Embryonic facial prominence (tissue), 1 donor: ENCODE results near the gene TTLL6.
A peak's percentile ranks its signal among the peaks of the same experiment; 100 is the strongest.

Experiments
- DNase-seq: peaks from one replicate; pipeline ENCODE4 v3.0.0-alpha.2; 2016; ENCODE audit errors: extremely low spot score

TTLL6 gene

GRCh38 chr17:48738424-48738802 is 78.6 kb downstream of the TTLL6 start:
- DNase-seq = no peak

DNA sequence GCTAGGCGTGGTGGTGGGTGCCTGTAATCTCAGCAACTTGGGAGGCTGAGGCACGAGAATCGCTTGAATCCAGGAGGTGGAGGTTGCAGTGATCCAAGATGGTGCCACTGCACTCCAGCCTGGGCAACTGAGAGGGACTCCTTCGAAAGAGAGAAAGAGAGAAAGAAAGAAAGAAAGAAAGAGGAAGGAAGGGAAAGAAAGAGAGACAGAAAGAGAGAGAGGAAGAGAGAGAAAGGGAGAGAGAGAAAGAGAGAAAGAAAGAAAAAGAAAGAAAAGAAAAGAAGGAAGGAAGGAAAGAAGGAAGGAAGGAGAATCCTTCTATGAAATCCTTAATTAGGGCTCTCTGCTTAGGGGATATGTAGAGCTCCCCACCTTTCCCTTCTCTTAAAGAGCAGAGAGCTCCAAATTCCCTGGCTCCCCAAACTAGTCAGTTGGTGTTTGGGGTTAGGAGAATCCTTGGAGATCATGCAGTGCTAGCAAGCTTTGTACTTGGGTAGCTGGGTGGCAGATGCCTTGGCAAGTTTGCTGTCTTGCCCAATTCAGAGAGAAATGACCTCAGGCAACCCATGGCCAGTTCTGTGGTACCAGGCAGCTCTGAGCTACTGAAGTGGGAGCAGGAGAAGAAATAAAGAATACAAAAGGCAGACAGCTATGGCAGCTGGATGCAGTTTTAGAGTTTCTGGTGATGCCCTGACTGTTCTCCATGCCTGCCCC is 79.5 kb downstream of the TTLL6 start:
- no peak for DNase-seq

DNA sequence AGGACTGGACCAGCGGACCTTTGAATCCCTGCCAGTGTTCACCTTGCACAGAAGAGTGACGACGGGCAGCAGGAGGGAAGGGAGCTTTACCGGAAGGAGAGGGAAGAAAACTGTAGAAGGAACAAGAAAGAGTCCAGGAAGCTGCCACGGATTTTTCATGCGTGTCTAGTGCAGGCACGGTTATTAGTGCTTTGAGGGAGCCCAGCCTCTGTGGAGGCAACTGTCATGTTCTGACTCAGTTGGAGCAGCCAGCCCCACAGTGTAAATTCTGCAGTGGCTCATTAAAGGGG is 82.0 kb downstream of the TTLL6 start:
- no peak for DNase-seq

DNA sequence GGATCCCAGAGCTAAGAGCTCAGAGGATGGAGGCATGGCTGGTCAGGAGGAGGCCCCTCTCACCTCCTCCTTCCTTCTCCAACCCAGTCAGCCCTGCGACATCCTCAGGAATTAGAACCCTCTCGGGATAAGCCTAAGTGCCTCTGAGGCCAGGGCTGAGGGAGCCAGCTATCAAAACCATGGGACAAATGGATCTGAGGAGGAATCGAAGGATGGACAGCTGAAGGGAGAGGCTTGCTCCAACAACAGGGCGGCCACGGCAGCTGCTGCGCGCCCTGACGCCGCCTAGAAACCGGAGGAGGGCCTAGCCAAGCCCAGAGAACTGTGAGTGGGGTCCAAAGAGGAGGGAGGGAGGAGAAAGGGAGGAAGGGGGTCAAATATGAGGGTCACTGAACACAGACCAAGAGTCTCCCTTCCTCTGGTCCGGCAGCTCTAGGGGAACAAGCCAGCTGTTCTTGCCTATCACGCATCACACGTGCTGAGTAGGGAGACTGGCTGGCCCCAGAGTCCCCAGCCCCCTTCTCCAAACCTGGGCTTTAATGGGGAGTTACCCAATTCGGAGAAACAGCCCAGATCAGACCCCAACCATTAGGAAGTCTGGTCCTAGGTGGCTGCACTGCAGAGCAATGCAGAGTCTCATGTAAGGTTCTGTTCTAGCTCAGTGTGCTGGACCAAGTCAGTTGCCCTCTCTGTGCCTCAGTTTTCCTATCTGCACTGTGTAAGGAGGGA is 82.5 kb downstream of the TTLL6 start:
- DNase-seq = no peak

- no peak for DNase-seq
Observed at GRCh38 chr17:48733632-48734328, 83.2 kb downstream of the TTLL6 start.

DNA sequence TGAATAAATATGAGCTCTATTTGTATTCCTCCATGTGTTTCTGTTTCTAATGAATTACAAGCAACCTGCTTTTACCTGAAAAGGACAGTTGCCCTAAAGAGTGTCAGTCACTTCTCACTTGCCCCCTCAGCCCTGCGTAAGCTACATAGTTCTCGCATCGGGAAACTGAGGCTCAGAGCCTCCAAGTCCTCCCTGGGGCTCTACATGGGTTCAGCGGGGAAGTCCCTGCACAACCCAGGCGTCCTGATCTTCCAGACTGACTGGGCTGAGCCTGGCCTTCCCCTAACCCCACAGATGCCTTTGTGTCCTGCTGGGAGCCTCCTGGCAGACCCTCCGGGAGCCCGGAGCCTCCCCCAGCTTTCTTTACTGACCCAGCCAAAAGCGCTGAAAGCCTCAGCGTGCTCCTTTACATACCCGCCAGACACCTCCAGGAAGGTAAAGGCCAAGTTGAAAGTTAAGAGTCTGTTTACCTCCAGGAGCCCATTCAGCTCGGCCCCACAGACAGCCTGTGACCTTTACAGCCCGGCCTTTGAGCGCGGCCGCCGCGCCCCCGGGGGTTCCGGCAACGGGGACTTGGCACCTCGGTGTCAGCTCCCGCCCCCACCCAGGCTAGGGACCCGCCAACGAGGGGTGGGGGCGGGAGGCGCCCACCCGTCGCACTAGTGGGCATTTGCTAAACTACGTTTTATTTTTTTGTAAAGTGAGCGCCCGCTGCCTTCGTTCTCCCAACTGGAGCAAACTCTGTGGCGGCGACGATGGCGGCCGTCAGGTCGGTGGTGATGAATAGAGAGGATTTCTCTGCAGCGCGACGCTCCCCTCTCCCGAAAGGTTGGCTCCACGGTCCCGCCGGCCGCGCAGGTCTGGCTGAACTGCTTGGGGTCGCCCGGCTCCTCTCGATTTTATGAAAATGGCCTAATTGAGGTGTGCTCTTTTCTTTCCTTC is 84.1 kb downstream of the TTLL6 start:
- no peak for DNase-seq

GRCh38 chr17:48731355-48731754 is 85.7 kb downstream of the TTLL6 start:
- DNase-seq = no peak

GRCh38 chr17:48730240-48730550 is 86.8 kb downstream of the TTLL6 start:
- no peak for DNase-seq

- DNase-seq = no peak
Observed at GRCh38 chr17:48729335-48730239, 87.4 kb downstream of the TTLL6 start.

GRCh38 chr17:48728232-48729231 is 88.5 kb downstream of the TTLL6 start, which contains the start of gene HOXB13:
Gene HOXB13 (minus strand): TSS chr17:48728750. CDS start chr17:48728593, 157 bp downstream.
- DNase-seq = no peak

DNA sequence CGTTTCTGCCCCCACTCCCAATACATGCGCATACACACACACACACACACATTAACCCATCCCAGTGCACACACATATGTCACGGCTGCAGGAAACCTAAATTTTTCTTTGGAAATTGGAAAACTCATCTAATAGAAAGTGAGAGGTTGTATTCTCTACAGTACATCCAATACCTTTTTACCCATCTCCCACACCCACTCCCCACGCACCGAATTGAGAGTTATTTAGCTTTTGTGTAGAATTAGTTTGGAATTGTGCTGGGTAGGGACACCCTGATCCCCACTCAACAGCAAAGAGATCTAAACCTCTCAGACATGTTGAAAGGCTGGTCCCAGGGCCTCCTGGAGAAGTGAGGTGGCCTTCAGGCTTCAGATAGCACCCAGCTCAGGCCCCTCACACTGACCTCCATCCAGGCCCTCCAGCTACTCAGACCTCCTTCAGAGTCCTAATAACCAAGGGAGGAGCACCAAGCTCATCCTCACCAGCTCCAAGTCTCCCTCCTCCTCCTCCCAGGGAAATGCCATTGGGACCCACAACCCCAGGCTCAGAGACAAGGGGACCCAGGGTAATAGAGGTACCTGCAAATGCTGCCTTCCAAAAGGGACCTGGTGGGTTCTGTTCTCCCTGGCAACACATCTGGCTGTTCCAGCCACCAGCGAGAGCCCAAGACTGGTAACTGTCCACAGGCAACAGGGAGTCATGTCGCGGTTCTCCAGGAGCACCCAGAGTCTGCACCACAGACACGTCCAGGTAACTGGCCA is 89.4 kb downstream of the TTLL6 start:
- no peak for DNase-seq

DNA sequence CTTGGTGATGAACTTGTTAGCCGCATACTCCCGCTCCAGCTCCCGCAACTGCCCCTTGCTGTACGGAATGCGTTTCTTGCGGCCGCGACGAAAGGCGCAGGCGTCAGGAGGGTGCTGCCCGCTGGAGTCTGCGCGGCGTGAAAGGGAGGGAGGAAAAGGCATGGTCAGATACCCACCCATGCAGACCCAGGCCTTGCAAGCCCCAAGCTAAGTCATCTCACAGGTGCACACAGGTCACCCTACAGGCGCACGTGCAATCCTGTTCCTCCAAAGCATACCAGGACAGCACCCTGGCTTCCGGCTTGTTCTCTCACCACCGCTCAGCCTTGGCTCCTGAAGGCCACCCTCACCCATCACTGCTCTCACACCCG is 90.1 kb downstream of the TTLL6 start:
- no peak for DNase-seq

DNA sequence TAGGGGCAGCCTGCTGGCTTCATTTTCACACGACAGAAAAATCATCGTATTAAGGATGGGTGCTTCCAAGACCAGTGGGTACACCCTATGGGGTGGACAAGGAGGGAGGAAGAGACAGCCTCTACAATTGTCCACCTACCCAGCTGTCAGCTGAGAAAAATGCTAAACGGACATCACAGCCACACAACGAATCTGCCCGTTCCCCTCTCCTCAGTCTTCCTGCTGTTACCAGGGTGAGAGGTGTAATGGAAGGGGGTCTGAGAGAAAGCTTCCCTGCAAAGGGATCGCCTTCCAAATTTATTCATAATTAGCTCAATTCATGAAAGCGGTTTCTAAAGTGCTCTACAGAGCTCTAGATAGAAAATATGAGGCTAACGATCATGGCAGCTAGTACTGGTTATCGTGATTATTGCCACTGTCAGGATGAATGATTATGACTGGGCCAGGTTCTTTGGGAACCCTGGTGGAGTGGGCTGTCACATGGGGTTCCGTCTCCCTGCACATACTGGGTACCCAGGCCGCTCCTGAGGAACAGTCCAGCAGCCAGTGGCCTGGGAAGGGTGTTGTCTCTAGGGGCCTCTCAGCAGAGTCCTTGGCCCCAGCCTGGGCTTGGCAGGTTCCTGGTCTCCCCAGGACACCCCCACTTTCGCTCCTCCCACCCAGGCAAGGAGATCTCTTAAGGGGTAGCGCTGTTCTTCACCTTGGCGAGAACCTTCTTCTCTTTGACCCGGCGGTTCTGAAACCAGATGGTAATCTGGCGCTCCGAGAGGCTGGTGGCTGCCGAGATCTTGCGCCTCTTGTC is 90.7 kb downstream of the TTLL6 start:
- DNase-seq = no peak

- no peak for DNase-seq
Observed at GRCh38 chr17:48725288-48726064, 91.6 kb downstream of the TTLL6 start.

DNA sequence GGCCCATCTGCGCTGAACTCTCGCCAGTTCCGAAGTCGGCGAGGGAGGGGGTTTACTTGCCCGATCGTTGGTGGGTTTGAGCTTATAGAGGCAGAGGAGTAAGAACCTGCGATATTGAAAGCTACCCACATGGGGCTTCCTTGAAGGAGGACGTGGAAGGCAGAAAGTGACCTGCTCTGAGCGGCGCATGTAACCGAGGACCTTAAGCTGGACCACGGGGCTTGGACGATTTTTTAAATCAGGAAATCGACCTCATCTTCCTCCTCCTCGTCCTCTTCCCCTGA is 92.1 kb downstream of the TTLL6 start:
- no peak for DNase-seq

GRCh38 chr17:48724251-48725003 is 92.6 kb downstream of the TTLL6 start:
- peak; percentile 65 for DNase-seq
